ENCODE data around the gene RNF157. TPM values are rescaled to one million over a fixed set of nuclear protein-coding genes. Genes with fewer than 3 reads are reported as not detected.

Gene RNF157
- total RNA-seq, 1 experiment from 2014 or later = 4.0 TPM

GRCh38 chr17:76241204-76241538 lies 878 bp upstream of the RNF157 start:
- no peaks in the 10 kb centered on the region for H3K9me3 ChIP-seq (ENCODE audit: control insufficient read depth, insufficient read depth, low read depth, low read length)
- H3K27me3 ChIP-seq (ENCODE audit: control insufficient read depth, insufficient read depth, low read length) = peaks cover 14% of the 10 kb centered on the region
- H3K4me1 ChIP-seq (ENCODE audit: control insufficient read depth, insufficient read depth, low read length) = peaks cover 4% of the 10 kb centered on the region; the same call in 1 of the 2 replicates
- POLR2A ChIA-PET = interaction anchor here (0.6 to 1.0 kb wide), 2 partner anchors 24 to 63 kb away, joined by 3 to 5 read pairs; partner anchors contain the start of gene UBALD2
- CTCF ChIA-PET = no interaction called here
- in situ Hi-C loops (cut with HindIII; ENCODE audit: low pct_unique_long_range_greater_than_20kb, low sequenced_read_pairs) = no loop called here
- no TSS peak for BruUV-seq (replicated peaks)
- intact Hi-C loops (cut with micrococcal nuclease; ENCODE audit: unreplicated experiment) = no loop called here
- DNase-seq (ENCODE audit: low read depth, low spot score) = no peak
- H3K4me3 ChIP-seq (ENCODE audit: low read depth in 2 of 2, low read length in 2 of 2) = peak overlapping the region; percentile 63 to 66
- no peak for TF ChIP-seq CTCF (IDR thresholded peaks at IDR 0.05)
- no peak for TF ChIP-seq TCF7L2 (IDR thresholded peaks at IDR 0.05; ENCODE audit: low read depth, low read length)
- TF ChIP-seq REST (IDR thresholded peaks at IDR 0.05; ENCODE audit: insufficient read depth in 1 of 2, low read depth in 2 of 2, low read length in 1 of 2) = no peak
- TF ChIP-seq SIN3A (IDR thresholded peaks at IDR 0.05; ENCODE audit: borderline replicate concordance, insufficient read depth, low read depth, low read length) = no peak
- TF ChIP-seq POLR2AphosphoS5 (IDR thresholded peaks at IDR 0.05; ENCODE audit: low read depth, low read length) = no peak
- ATAC-seq = no peak
- peak overlapping the region; percentile 67 for H3K27ac ChIP-seq (ENCODE audit: low read length)
- H3K36me3 ChIP-seq (ENCODE audit: control insufficient read depth, insufficient read depth, low read length) = no peaks in the 10 kb centered on the region

DNA sequence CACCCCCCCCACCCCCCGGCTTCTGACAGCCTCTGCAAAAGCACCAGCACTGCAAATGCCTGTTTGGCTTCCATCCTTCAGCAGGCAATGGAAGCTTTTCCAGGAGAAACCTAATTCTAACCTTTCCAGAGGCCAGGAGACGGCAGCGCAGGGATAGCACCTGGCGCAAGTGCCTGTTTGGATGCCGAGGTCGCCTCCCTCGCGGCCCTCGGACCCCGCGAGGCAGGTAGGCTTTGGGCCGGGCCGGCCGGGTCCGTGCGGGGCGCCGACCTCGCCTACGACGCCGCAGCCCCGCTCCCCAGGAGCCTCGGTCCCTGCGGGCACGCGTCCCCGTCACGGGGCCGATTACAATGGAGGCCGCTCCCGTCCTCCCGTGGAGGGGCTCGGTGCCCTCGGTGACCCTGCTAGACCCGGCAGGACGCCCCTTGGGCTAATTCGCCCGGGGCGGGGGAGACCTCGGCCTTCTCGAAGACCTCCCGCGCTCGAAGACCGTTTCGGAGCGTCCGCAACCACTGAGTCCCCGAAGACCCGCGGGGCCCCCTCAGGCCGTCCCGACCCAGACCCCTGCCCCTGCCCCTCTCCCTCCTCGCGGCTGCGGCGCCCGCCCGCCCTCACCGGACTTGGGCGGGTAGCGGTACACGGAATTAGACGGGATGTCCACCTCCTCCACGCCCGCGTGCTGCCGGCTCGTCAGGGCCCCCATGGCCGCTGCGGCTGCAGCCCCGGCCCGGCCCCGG lies 587 bp downstream of the RNF157 start:
- ChIA-PET CTCF (interaction anchor here (1.2 kb wide), 1 partner anchor 40 kb away, joined by 5 read pairs; no protein-coding TSS in a partner anchor), POLR2A (interaction anchor here (0.7 kb wide), 1 partner anchor 23 kb away, joined by 10 read pairs; no protein-coding TSS in a partner anchor)
- Histone ChIP-seq H3K27ac (ENCODE audit: low read length) (no peak overlapping the region), H3K9me3 (ENCODE audit: control insufficient read depth, insufficient read depth, low read depth, low read length) (no peaks in the 10 kb centered on the region), H3K4me1 (ENCODE audit: control insufficient read depth, insufficient read depth, low read length) (peaks cover 4% of the 10 kb centered on the region; the same call in 1 of the 2 replicates), H3K4me3 (ENCODE audit: low read depth in 2 of 2, low read length in 2 of 2) (peak overlapping the region; percentile 43 to 63), H3K36me3 (ENCODE audit: control insufficient read depth, insufficient read depth, low read length) (no peaks in the 10 kb centered on the region), H3K27me3 (ENCODE audit: control insufficient read depth, insufficient read depth, low read length) (peaks cover 14% of the 10 kb centered on the region)
- TF ChIP-seq TCF7L2 (IDR thresholded peaks at IDR 0.05; ENCODE audit: low read depth, low read length) = no peak
- TF ChIP-seq REST (IDR thresholded peaks at IDR 0.05; ENCODE audit: insufficient read depth in 1 of 2, low read depth in 2 of 2, low read length in 1 of 2) = no peak
- TF ChIP-seq POLR2AphosphoS5 (IDR thresholded peaks at IDR 0.05; ENCODE audit: low read depth, low read length) = no peak
- no peak for TF ChIP-seq SIN3A (IDR thresholded peaks at IDR 0.05; ENCODE audit: borderline replicate concordance, insufficient read depth, low read depth, low read length)
- no peak for TF ChIP-seq CTCF (IDR thresholded peaks at IDR 0.05)
- in situ Hi-C loops (cut with HindIII; ENCODE audit: low pct_unique_long_range_greater_than_20kb, low sequenced_read_pairs) (no loop called here), intact Hi-C loops (cut with micrococcal nuclease; ENCODE audit: unreplicated experiment) (no loop called here)
- BruUV-seq (replicated peaks) = no TSS peak
- ATAC-seq (peak; percentile 42), DNase-seq (ENCODE audit: low read depth, low spot score) (no peak)

Data from Panc1 (cell line).